GM18505 (cell line): ENCODE measurements around the gene MBD1.

Experiments
- ATAC-seq: cut with Tn5 transposase; IDR thresholded peaks from one replicate; pipeline ENCODE4 v1.9.1; 2021; ENCODE audit not compliant: unreplicated experiment
- POLR2A ChIP-seq: IDR thresholded peaks from 4 replicates; pipeline ENCODE4 v1.6.1; 2011; ENCODE audit warnings: borderline replicate concordance; ENCODE audit not compliant: insufficient read depth, insufficient read length; ENCODE audit errors: extremely low read depth

The MBD1 gene

GRCh38 chr18:50285631-50286321 lies 4.5 kb upstream of the MBD1 start:
- ATAC-seq = no peak

GRCh38 chr18:50285071-50285470 lies 3.7 kb upstream of the MBD1 start:
- ATAC-seq = no peak
- TF ChIP-seq POLR2A = no peak

More at GRCh38 chr18:50285631-50286321, 4.5 kb upstream of the MBD1 start:
- no peak for TF ChIP-seq POLR2A

- no peak for ATAC-seq
- no peak for TF ChIP-seq POLR2A
Measured at GRCh38 chr18:50284255-50284885, 3.0 kb upstream of the MBD1 start.

GRCh38 chr18:50283469-50284209 lies 2.3 kb upstream of the MBD1 start:
- no peak for TF ChIP-seq POLR2A
- no peak for ATAC-seq

- TF ChIP-seq POLR2A = no peak
- no peak for ATAC-seq
Measured at GRCh38 chr18:50282521-50283335, 1.4 kb upstream of the MBD1 start.

- no peak for TF ChIP-seq POLR2A
- no peak for ATAC-seq
Measured at GRCh38 chr18:50281972-50282520, 723 bp upstream of the MBD1 start.

GRCh38 chr18:50280707-50281294 lies 522 bp downstream of the MBD1 start:
- no peak for ATAC-seq
- no peak for TF ChIP-seq POLR2A

- ATAC-seq = no peak
- TF ChIP-seq POLR2A = no peak
Measured at GRCh38 chr18:50279752-50280151, 1.6 kb downstream of the MBD1 start.

GRCh38 chr18:50277942-50278341 lies 3.4 kb downstream of the MBD1 start:
- ATAC-seq = no peak
- no peak for TF ChIP-seq POLR2A

- no peak for ATAC-seq
- TF ChIP-seq POLR2A = no peak
Measured at GRCh38 chr18:50276452-50276851, 4.9 kb downstream of the MBD1 start.

- ATAC-seq = no peak
- no peak for TF ChIP-seq POLR2A
Measured at GRCh38 chr18:50275503-50276036, 5.8 kb downstream of the MBD1 start.

- ATAC-seq = no peak
- no peak for TF ChIP-seq POLR2A
Measured at GRCh38 chr18:50274941-50275340, 6.4 kb downstream of the MBD1 start.

- TF ChIP-seq POLR2A = no peak
- ATAC-seq = no peak
Measured at GRCh38 chr18:50274044-50274442, 7.3 kb downstream of the MBD1 start.
